Measurements from ENCODE around the gene OS9. TPM values are rescaled to one million over a fixed set of nuclear protein-coding genes. Genes with fewer than 3 reads are reported as not detected.
A peak's percentile ranks its signal among the peaks of the same experiment; 100 is the strongest.

Gene OS9
- total and polyA plus RNA-seq, 9 of the 15 experiments (the other 6 are each of a cell fraction or from before 2014, with no cell fraction given) = 4.6 to 105 (median 89.5) TPM

DNA sequence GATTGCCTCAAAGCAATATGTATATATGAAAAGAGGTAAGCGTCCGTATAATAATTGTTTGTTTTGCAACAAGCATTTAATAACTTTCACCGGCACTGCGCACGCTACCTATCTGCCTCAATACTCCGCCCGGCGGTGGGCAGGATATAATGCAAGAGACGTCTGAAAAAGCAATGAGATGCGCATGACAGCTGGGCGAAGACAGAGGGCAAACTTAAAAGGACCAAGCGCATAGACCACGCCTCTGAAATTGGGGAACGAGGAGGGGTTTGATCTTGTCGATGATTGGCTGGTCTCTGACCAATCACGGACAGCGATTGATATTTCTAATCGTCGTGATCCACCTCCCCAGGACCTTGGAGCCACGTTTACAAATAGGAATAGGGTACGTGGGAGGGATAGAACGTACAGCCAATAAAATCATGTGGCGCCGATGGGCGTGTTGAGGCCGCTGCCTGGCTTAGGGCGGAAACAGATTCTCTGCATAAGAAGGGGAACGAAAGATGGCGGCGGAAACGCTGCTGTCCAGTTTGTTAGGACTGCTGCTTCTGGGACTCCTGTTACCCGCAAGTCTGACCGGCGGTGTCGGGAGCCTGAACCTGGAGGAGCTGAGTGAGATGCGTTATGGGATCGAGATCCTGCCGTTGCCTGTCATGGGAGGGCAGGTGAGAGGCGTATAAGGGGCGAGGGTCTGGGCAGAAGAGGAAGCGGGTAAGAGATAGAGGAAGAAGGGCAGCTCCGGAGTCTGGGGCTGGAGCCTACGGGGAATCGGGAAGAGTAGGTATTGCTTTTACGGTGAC is at the start of gene OS9 (continued):
- TF ChIP-seq GABPA (tag; conservative IDR thresholded peaks at IDR 0.05; ENCODE audit: low read depth) (peak; percentile 82), OTX1 (CRISPR knock-in tag; IDR thresholded peaks at IDR 0.05) (no peak), HMGN3 (IDR thresholded peaks at IDR 0.05; ENCODE audit: borderline replicate concordance, extremely low read depth, insufficient read length, low read depth, low read length) (no peak), ETS1 (conservative IDR thresholded peaks at IDR 0.05; ENCODE audit: control insufficient read depth, low read depth, low read length) (0 out of 2 replicates have a peak, but pooled peaks have one; percentile 64), ATF6 (CRISPR knock-in tag; IDR thresholded peaks at IDR 0.05) (no peak), ZNF780A (CRISPR knock-in tag; IDR thresholded peaks at IDR 0.05) (no peak), BCOR (IDR thresholded peaks at IDR 0.05) (no peak), RFX7 (CRISPR knock-in tag; IDR thresholded peaks at IDR 0.05) (no peak), ELK3 (CRISPR knock-in tag; IDR thresholded peaks at IDR 0.05) (no peak), ZNF584 (CRISPR knock-in tag; IDR thresholded peaks at IDR 0.05; ENCODE audit: low read depth) (no peak), CXXC5 (CRISPR knock-in tag; IDR thresholded peaks at IDR 0.05) (peak; percentile 77), EWSR1 (IDR thresholded peaks at IDR 0.05; ENCODE audit: borderline replicate concordance, low read depth, partially characterized antibody) (no peak), ZNF589 (CRISPR knock-in tag; IDR thresholded peaks at IDR 0.05; ENCODE audit: low read depth) (no peak), ZFP91 (CRISPR knock-in tag; IDR thresholded peaks at IDR 0.05) (no peak), BRD9 (IDR thresholded peaks at IDR 0.05; ENCODE audit: low read depth, partially characterized antibody) (no peak), ZNF316 (IDR thresholded peaks at IDR 0.05) (no peak), ZBTB9 (CRISPR knock-in tag; IDR thresholded peaks at IDR 0.05) (no peak), MEIS2 (IDR thresholded peaks at IDR 0.05; ENCODE audit: partially characterized antibody) (peak; percentile 90), SUPT5H (IDR thresholded peaks at IDR 0.05) (peak; percentile 95), PTRF (tag; IDR thresholded peaks at IDR 0.05) (no peak), ZNF121 (CRISPR knock-in tag; conservative IDR thresholded peaks at IDR 0.05) (no peak)
